T follicular helper cell (primary cell): ENCODE results near the gene ZNF578.
"Not testable (repeated sequence)": the region's sequence is repeated elsewhere in the genome, so short reads cannot be mapped to it uniquely, and the experiment has no call there.

Source experiments
- DNase-seq: peaks from one replicate; pipeline ENCODE4 v3.0.0-alpha.2; 2020; ENCODE audit warnings: low read depth

The ZNF578 gene

GRCh38 chr19:52558732-52559445, 105.5 kb downstream of the ZNF578 start:
- DNase-seq = not testable (repeated sequence)

GRCh38 chr19:52561611-52562010, 108.3 kb downstream of the ZNF578 start:
- not testable (repeated sequence) for DNase-seq
